Transverse colon (tissue), 4 donors: ENCODE data around the gene MTHFD2L. TPM values are rescaled to one million over a fixed set of nuclear protein-coding genes. Genes with fewer than 3 reads are reported as not detected.

Experiments
- DNase-seq: peaks from one replicate; pipeline ENCODE4 v3.0.0-alpha.2; 2019
- H3K27ac ChIP-seq, 4 donors: fragments of 200-600 bp; sonication (generic); 2 replicates each; pipeline ENCODE4 v1.5.1; 2016 to 2018; ENCODE audit warnings: inconsistent platforms in 4 of 4
- H3K27me3 ChIP-seq: fragments of 200-600 bp; sonication (generic); 2 replicates; pipeline ENCODE4 v1.5.1; 2017; ENCODE audit warnings: inconsistent platforms
- H3K36me3 ChIP-seq, 4 donors: fragments of 200-600 bp; sonication (generic); 2 replicates each; pipeline ENCODE4 v1.5.1; 2017 to 2019; ENCODE audit warnings: inconsistent platforms in 4 of 4
- H3K4me1 ChIP-seq, 4 donors: fragments of 200-600 bp; sonication (generic); 2 replicates each; pipeline ENCODE4 v1.5.1; 2017 to 2020; ENCODE audit warnings: inconsistent platforms in 4 of 4
- H3K4me3 ChIP-seq, 4 donors: fragments of 200-600 bp; sonication (generic); 1 replicate in 1 of 4; 2 replicates in 3 of 4; pipeline versions ENCODE4 v1.5.1 to v1.6.1; 2017 to 2019; ENCODE audit warnings: inconsistent platforms in 4 of 4
- H3K9me3 ChIP-seq, 2 donors: fragments of 200-600 bp; sonication (generic); 2 replicates each; pipeline ENCODE4 v1.5.1; 2017 to 2019; ENCODE audit warnings: inconsistent platforms in 2 of 2
- CTCF ChIP-seq, 5 experiments: fragments of 200-600 bp in 3 of 5; fragments of 450-650 bp in 2 of 5; sonication (generic) in 3 of 5; IDR thresholded peaks; 1 replicate in 2 of 5; 2 replicates in 3 of 5; pipeline ENCODE4 v1.5.1; 2016 to 2017; ENCODE audit warnings: antibody characterized with exemption in 5 of 5, inconsistent platforms in 3 of 5, mild to moderate bottlenecking in 2 of 5, moderate library complexity in 1 of 5
- EP300 ChIP-seq: sonication (generic); formaldehyde crosslinking; IDR thresholded peaks from one replicate; pipeline ENCODE4 v1.6.1; 2017; ENCODE audit warnings: antibody characterized with exemption, low read depth
- POLR2A ChIP-seq: fragments of 450-650 bp; IDR thresholded peaks from one replicate; pipeline ENCODE4 v1.6.1; 2016; ENCODE audit warnings: antibody characterized with exemption, mild to moderate bottlenecking, moderate library complexity
- POLR2AphosphoS5 ChIP-seq, 3 donors: sonication (generic); formaldehyde crosslinking; IDR thresholded peaks; one replicate each; pipeline ENCODE4 v1.6.1; 2016; ENCODE audit warnings: antibody characterized with exemption in 3 of 3
- WGBS, 2 donors: methylation state at CpG; one replicate each; pipeline ENCODE4 v1.1.5; 2018; ENCODE audit warnings: low coverage in 1 of 2; 5-methylcytosine and 5-hydroxymethylcytosine counted together
- in situ Hi-C, 4 donors: fragments of 200-750 bp; cut with MboI; loops; one replicate each; pipeline versions ENCODE4 v1.15.0 to v1.15.1; 2017; ENCODE audit warnings: low sequenced_read_pairs in 3 of 4, low pct_ligation_motif_present in 1 of 4, low pct_unique_long_range_greater_than_20kb in 1 of 4
- intact Hi-C: fragments of 100-400 bp; cut with DNase I; formaldehyde crosslinking; loops from one replicate; pipeline ENCODE4 v1.15.1; 2023; ENCODE audit warnings: low total_unique reads
- total RNA-seq, 4 donors: library from RNA; depleted of rRNA; stranded (reverse); fragments of >200 nt; gene quantifications; one replicate each; pipeline ENCODE4 v1.1.0, GENCODE V29; 2016

The MTHFD2L gene
- total RNA-seq, 4 donors from 2014 or later = 7.6 to 18.1 (median 12.7) TPM

- H3K4me3 ChIP-seq = no peak overlapping the region
- no peaks in the 10 kb centered on the region for H3K4me1 ChIP-seq
- DNase-seq = no peak
- H3K36me3 ChIP-seq = no peaks in the 10 kb centered on the region
- TF ChIP-seq CTCF (IDR thresholded peaks at IDR 0.05) = no peak
- no peak for TF ChIP-seq POLR2AphosphoS5 (IDR thresholded peaks at IDR 0.05)
- TF ChIP-seq POLR2A = no peak
- TF ChIP-seq EP300 = no peak
- intact Hi-C loops (no loop called here), in situ Hi-C loops (no loop called here)
- no peaks in the 10 kb centered on the region for H3K27me3 ChIP-seq
- no peak overlapping the region for H3K27ac ChIP-seq
- H3K9me3 ChIP-seq = no peaks in the 10 kb centered on the region
Observed at GRCh38 chr4:74266081-74266480, 108.2 kb downstream of the MTHFD2L start.

- DNase-seq = no peak
- in situ Hi-C loops (no loop called here), intact Hi-C loops (no loop called here)
Observed at GRCh38 chr4:74267998-74268606, 110.2 kb downstream of the MTHFD2L start.

GRCh38 chr4:74268643-74269042 lies 110.7 kb downstream of the MTHFD2L start:
- no peak for DNase-seq
- intact Hi-C loops = no loop called here
- 91 to 100% methylated on average over 2 of the region's 2 CpGs for WGBS, 2 donors
- in situ Hi-C loops = no loop called here
- Histone ChIP-seq H3K9me3 (no peaks in the 10 kb centered on the region), H3K36me3 (no peaks in the 10 kb centered on the region), H3K27me3 (no peaks in the 10 kb centered on the region), H3K4me3 (no peak overlapping the region), H3K4me1 (no peaks in the 10 kb centered on the region), H3K27ac (no peak overlapping the region)
- TF ChIP-seq CTCF (IDR thresholded peaks at IDR 0.05) (no peak), EP300 (no peak), POLR2AphosphoS5 (IDR thresholded peaks at IDR 0.05) (no peak)

More at GRCh38 chr4:74267998-74268606, 110.2 kb downstream of the MTHFD2L start:
- Histone ChIP-seq H3K4me1 (no peaks in the 10 kb centered on the region), H3K4me3 (no peak overlapping the region), H3K27me3 (no peaks in the 10 kb centered on the region), H3K36me3 (no peaks in the 10 kb centered on the region), H3K9me3 (no peaks in the 10 kb centered on the region), H3K27ac (no peak overlapping the region)
- TF ChIP-seq CTCF (IDR thresholded peaks at IDR 0.05) (no peak), POLR2A (no peak), POLR2AphosphoS5 (IDR thresholded peaks at IDR 0.05) (no peak), EP300 (no peak)

GRCh38 chr4:74278490-74278889 lies 120.6 kb downstream of the MTHFD2L start:
- in situ Hi-C loops = no loop called here
- intact Hi-C loops = no loop called here
- no peak for TF ChIP-seq POLR2AphosphoS5 (IDR thresholded peaks at IDR 0.05)
- no peak for TF ChIP-seq EP300
- TF ChIP-seq CTCF (IDR thresholded peaks at IDR 0.05) = no peak
- TF ChIP-seq POLR2A = no peak
- no peak for DNase-seq
- no peaks in the 10 kb centered on the region for H3K36me3 ChIP-seq
- H3K4me1 ChIP-seq = no peaks in the 10 kb centered on the region
- H3K27ac ChIP-seq = no peak overlapping the region
- H3K27me3 ChIP-seq = no peaks in the 10 kb centered on the region
- H3K4me3 ChIP-seq = no peak overlapping the region
- no peaks in the 10 kb centered on the region for H3K9me3 ChIP-seq
- WGBS, 2 donors = 85 to 100% methylated on average over 2 to 3 of the region's 3 CpGs
